HG02884 (cell line): ENCODE results near the gene CXCL8.
"Not testable (repeated sequence)": the region's sequence is repeated elsewhere in the genome, so short reads cannot be mapped to it uniquely, and the experiment has no call there.

ENCODE experiments used
- ATAC-seq: cut with Tn5 transposase; IDR thresholded peaks from one replicate; pipeline ENCODE4 v1.9.1; 2021; ENCODE audit warnings: mild to moderate bottlenecking, moderate library complexity; ENCODE audit not compliant: unreplicated experiment

CXCL8 gene

DNA sequence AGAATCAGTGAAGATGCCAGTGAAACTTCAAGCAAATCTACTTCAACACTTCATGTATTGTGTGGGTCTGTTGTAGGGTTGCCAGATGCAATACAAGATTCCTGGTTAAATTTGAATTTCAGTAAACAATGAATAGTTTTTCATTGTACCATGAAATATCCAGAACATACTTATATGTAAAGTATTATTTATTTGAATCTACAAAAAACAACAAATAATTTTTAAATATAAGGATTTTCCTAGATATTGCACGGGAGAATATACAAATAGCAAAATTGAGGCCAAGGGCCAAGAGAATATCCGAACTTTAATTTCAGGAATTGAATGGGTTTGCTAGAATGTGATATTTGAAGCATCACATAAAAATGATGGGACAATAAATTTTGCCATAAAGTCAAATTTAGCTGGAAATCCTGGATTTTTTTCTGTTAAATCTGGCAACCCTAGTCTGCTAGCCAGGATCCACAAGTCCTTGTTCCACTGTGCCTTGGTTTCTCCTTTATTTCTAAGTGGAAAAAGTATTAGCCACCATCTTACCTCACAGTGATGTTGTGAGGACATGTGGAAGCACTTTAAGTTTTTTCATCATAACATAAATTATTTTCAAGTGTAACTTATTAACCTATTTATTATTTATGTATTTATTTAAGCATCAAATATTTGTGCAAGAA, 2.3 kb downstream of the CXCL8 start:
- ATAC-seq: no peak

GRCh38 chr4:73743281-73743680, 2.9 kb downstream of the CXCL8 start:
- ATAC-seq: no peak

DNA sequence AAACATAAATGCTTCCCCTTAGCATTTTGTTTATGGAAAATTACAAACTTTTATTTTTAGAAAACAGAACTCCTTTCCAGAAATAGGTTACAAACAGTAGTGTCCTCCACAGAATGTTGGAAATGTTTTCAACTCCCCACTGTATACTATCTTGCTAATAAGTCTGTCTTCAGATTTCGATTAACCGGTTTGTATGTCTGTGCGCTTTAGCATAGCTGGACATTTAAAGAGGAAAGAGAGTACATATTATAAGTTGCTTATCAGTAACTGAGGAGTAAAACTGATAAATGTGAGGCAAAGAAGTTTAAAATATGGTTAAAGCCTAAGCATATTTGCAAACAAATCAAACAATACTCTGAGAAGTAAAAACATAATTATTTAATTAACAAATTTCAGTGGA, 3.4 kb downstream of the CXCL8 start:
- no peak for ATAC-seq

DNA sequence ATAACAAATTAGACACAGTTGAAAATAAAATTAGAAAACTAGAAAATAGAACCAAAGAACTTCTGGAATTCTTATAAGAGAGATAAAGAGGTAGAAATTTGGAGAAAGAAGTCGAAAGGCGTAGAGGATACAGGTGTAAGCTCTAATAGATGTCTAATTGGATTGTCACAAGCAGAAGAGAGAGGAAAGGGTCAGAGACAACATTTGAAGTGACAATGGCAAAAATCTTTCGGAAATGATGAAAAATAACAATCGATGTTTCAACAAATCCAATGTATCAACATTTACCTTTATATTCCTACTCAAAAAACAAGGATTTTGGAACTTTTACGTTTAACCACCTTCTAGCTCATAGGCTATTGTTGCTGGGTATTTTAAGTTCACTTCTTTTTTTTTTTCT, 3.8 kb downstream of the CXCL8 start:
- no peak for ATAC-seq

GRCh38 chr4:73750730-73751129, 10.4 kb downstream of the CXCL8 start:
- ATAC-seq: no peak

DNA sequence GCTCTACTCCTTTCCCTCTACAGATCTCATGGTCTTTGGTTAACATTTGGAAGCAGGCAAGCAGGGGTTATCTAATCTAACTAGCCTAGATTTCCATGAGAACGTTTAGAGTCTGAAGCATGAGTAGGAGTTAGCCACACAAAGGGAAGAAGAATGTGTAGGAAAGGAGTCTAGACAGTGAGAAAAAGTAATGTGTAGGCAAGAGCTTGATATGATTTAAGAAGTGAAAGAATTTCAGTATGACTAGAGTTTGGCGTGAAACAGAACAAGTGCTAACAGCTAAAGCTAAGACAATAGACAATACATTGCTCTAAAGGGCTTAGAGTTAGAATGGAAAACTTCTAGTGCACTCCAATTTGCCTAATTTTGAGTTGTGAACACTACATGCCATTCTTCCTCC, 10.8 kb downstream of the CXCL8 start:
- ATAC-seq: peak; percentile 89

DNA sequence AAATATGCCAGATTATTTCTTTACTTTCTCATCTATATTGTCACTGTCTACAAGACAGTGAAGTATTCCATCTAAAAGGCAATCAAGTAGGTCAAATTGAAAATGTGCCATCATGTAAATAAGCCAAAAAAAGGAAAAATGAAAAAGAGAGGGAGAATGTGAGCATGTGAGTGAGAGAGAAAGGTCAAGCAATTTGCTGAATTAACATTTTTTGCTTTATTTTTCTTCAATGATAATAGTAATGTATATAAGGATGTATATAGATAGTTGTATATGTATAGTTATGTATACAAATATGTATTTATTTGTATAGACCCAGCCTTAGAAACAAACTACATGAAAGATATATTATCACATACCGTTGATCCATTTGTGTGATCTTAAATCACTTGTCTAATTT, 11.5 kb downstream of the CXCL8 start:
- ATAC-seq: no peak

DNA sequence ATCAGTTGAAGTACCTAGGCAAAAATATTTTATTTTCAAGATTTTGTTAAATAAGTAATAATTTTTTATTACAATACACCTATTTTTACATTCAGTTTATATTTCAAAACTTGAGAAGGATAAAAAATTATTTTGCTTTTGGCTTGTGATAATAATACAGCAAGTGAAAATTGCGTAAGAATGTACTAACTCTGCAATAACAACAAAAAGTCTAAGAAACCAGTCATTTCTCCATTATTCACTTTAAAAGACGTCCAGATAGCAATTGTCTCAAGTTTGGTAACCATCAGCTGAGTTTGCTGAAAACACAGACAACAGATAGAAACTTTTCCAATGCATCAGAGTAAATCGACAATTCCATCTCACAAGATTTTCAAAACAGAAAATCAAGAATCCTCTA, 12.1 kb downstream of the CXCL8 start:
- ATAC-seq: no peak

- ATAC-seq: no peak
These were observed 12.8 kb downstream of the CXCL8 start for GRCh38 chr4:73753215-73753614.

DNA sequence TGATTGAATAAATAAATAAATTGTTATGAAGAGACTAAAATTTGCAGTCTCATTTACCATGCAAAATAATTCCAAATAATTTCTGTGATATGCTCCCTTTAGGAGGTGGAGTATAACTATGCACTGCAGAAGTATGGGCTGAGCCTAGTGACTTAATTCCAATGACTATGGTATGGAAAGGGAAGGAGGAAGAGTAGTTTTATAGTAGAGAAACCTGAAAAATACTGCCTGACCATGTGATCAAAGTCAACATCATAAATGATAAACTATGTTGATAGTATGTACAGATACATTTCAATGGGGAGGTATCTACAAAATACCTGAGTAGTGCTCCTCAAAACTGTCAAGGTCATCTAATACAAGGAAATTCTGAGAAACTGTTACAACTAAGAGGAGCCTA, 14.6 kb downstream of the CXCL8 start:
- ATAC-seq: no peak

DNA sequence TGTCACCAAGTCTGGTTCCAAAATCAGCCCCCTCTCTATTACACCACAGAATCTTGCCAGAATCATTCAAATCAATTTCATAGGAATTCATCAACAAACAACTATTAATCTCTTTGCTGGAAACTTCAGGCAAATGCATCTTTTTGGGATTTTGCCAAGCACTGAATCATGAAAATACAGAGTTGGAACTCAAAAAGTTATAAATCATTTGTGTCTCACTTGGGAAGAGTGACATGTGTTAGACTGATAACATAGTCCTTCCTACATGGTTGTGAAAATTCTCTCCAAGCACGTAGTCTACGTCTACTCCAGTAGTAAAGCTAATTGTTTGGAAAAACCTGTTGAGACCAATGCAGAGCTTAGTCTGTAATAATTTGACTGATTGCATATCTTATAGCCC, 19.0 kb downstream of the CXCL8 start:
- no peak for ATAC-seq

GRCh38 chr4:73761856-73762255, 21.5 kb downstream of the CXCL8 start:
- ATAC-seq: no peak

- no peak for ATAC-seq
These were observed 22.0 kb downstream of the CXCL8 start for GRCh38 chr4:73762409-73762808.

GRCh38 chr4:73763877-73764276, 23.5 kb downstream of the CXCL8 start:
- ATAC-seq: no peak

DNA sequence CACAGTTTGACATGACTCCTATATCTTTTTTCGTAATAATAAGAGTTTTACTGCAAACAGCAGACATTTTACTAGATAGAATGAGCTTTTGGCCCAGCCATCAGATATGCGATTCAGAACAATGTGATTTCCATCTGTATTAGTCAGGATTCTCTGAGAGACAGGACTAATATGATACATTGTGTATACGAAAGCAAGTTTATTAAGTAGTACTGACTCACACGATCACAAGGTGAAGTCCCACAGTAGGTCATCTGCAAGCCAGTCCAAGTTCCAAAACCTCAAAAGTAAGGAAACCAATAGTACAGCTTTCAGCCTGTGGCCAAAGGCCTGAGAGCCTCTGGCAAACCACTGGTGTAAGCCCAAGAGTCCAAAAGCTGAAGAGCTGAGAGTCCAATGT, 24.1 kb downstream of the CXCL8 start:
- ATAC-seq: no peak

DNA sequence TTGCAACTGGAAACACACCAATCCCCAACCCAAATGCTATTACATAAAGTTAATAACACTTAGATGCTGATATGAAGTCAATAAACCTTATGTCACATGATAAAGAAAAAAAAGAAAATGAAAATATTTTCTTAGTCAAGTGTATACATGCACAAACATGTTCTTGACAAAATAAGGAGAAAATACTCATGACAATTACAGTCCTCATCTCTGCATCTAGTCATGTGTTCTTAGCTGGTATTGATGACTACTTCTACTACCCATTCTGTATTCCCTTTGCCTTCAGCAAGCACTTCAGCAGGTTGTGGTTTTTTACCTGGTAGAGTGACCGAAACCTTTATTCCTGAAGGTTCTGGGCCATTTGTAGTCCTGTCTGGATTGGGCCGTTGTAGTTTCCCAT, 24.9 kb downstream of the CXCL8 start:
- ATAC-seq: no peak

GRCh38 chr4:73770917-73771316, 30.5 kb downstream of the CXCL8 start:
- no peak for ATAC-seq

DNA sequence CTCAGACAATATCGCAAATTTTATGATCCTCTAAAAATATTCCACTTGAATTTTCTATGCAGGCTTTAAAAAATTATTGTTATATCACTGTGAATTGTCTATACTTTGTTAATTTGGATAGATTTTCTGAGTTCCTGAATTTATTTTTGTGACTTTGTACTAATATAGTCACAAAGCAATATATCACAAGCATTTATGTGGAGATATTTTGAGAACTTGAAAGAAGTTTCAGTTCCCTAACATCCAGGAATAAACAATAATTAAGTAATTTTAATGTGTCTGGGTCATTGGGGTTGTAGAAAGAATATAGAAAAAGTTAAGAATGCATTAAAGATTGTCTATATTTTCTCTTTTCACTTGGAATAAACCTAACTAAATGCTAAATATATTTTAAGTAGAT, 32.0 kb downstream of the CXCL8 start:
- no peak for ATAC-seq

- ATAC-seq: not testable (repeated sequence)
These were observed 34.0 kb downstream of the CXCL8 start for GRCh38 chr4:73774406-73774805.

DNA sequence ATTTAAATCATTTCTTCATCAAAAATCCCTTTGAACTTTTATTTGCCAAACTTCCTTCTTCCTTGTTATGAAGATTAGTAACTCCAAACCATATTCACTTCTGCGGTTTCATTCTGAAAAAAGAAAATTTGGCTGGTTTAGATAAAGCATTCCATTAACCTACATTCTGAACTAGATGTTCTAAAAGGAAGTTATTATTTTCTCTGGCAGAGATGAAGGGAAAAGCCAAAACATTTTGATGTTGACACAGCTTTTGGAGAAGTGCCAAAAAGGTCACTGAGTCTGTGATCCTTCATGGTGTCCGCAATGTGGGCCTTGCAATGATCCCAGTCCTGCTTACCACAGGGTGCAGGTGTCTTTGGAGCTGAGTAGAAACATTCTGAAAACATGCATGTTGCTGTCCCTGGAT, 36.0 kb downstream of the CXCL8 start:
- ATAC-seq: no peak

- ATAC-seq: no peak
These were observed 37.2 kb downstream of the CXCL8 start for GRCh38 chr4:73777612-73778011.

GRCh38 chr4:73780243-73780642, 39.9 kb downstream of the CXCL8 start:
- no peak for ATAC-seq

DNA sequence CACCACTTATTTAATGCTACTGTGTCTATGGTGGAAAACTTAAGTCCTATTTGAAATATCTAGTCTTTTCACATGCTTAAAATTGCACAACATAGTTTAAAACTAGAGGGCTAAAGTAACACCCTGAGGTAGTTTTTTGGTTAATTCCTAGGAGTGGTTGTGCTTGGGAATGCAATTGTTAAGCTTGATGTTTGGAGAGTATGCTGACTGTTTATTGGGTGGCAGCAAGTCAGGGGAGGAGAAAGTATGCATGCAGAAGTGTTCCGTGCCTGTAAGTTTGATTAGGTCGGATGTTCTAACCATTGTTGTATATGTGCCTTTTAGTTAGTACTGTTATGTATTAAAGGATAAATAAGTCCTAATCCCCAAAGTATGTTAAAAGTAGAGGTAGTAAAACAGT, 40.5 kb downstream of the CXCL8 start:
- ATAC-seq: no peak
